Fibroblast of mammary gland (primary cell): Measurements from ENCODE around the gene POLQ.

Experiments used
- DNase-seq: peaks from one replicate; pipeline ENCODE4 v3.0.0-alpha.2; 2010; ENCODE audit warnings: low read depth
- H3K4me3 ChIP-seq: 2 replicates; pipeline ENCODE4 v1.5.1; 2011; ENCODE audit warnings: low read depth, mild to moderate bottlenecking, low read length, moderate library complexity; ENCODE audit not compliant: control insufficient read depth
- CTCF ChIP-seq: conservative IDR thresholded peaks from 2 replicates; pipeline ENCODE4 v1.5.1; 2011; ENCODE audit warnings: low read depth, low read length, inconsistent platforms; ENCODE audit not compliant: control insufficient read depth, insufficient read depth

The POLQ gene

GRCh38 chr3:121491683-121492320 lies 54.0 kb downstream of the POLQ start:
- DNase-seq: no peak
- H3K4me3 ChIP-seq: no peak overlapping the region
- TF ChIP-seq CTCF: no peak

GRCh38 chr3:121490161-121490560 lies 55.6 kb downstream of the POLQ start:
- DNase-seq: no peak
- TF ChIP-seq CTCF: no peak
- no peak overlapping the region for H3K4me3 ChIP-seq

- no peak overlapping the region for H3K4me3 ChIP-seq
- DNase-seq: no peak
- peak; percentile 6 for TF ChIP-seq CTCF
These were observed 57.2 kb downstream of the POLQ start for GRCh38 chr3:121488628-121489027.

GRCh38 chr3:121483290-121483689 lies 62.5 kb downstream of the POLQ start:
- peak; percentile 25 for DNase-seq
- H3K4me3 ChIP-seq: no peak overlapping the region
- no peak for TF ChIP-seq CTCF

GRCh38 chr3:121482660-121483059 lies 63.1 kb downstream of the POLQ start:
- no peak for TF ChIP-seq CTCF
- no peak overlapping the region for H3K4me3 ChIP-seq
- DNase-seq: peak; percentile 83

GRCh38 chr3:121481106-121481880 lies 64.5 kb downstream of the POLQ start:
- DNase-seq: no peak
- H3K4me3 ChIP-seq: no peak overlapping the region
- no peak for TF ChIP-seq CTCF

- DNase-seq: peak; percentile 92
- no peak overlapping the region for H3K4me3 ChIP-seq
- TF ChIP-seq CTCF: no peak
These were observed 68.2 kb downstream of the POLQ start for GRCh38 chr3:121477589-121477988.
